ENCODE data around the gene DCC.

DCC gene

GRCh38 chr18:52402814-52403213, 62.8 kb downstream of the DCC start:
- no peak overlapping the region for H3K4me3 ChIP-seq (ENCODE audit: low read length)
- H3K4me2 ChIP-seq (ENCODE audit: low read depth, low read length), result no peak overlapping the region
- TF ChIP-seq EZH2phosphoT487 (IDR thresholded peaks at IDR 0.05; ENCODE audit: low read length) (no peak), CTCF (IDR thresholded peaks at IDR 0.05; ENCODE audit: low read length) (no peak), EZH2 (optimal IDR thresholded peaks at IDR 0.05; ENCODE audit: low read depth, low read length) (no peak)

GRCh38 chr18:52403291-52404021, 63.5 kb downstream of the DCC start:
- Histone ChIP-seq H3K4me2 (ENCODE audit: low read depth, low read length) (no peak overlapping the region), H2AFZ (ENCODE audit: low read length) (no peak overlapping the region), H3K9me2 (replicated peaks; ENCODE audit: insufficient read depth, low read length) (no peaks in the 10 kb centered on the region), H3K4me1 (ENCODE audit: low read length) (no peaks in the 10 kb centered on the region), H3K36me3 (replicated peaks; ENCODE audit: insufficient read depth, low read length) (no peaks in the 10 kb centered on the region), H3K27me3 (replicated peaks; ENCODE audit: insufficient read depth, low read length) (no peaks in the 10 kb centered on the region), H3K4me3 (ENCODE audit: low read length) (no peak overlapping the region), H3K27ac (ENCODE audit: low read length) (no peak overlapping the region), H3K79me2 (ENCODE audit: low read length) (no peaks in the 10 kb centered on the region), H3K9me3 (replicated peaks; ENCODE audit: insufficient read depth, low read length) (no peaks in the 10 kb centered on the region), H3F3A (ENCODE audit: insufficient read depth, low read length) (no peaks in the 10 kb centered on the region), H3K9ac (ENCODE audit: low read length) (no peak overlapping the region), H4K20me1 (ENCODE audit: insufficient read depth, low read length) (no peaks in the 10 kb centered on the region)
- no peak for TF ChIP-seq CTCF (IDR thresholded peaks at IDR 0.05; ENCODE audit: low read length)
- TF ChIP-seq EZH2 (optimal IDR thresholded peaks at IDR 0.05; ENCODE audit: low read depth, low read length), result no peak
- TF ChIP-seq EZH2phosphoT487 (IDR thresholded peaks at IDR 0.05; ENCODE audit: low read length), result no peak
- no peak for DNase-seq

More at GRCh38 chr18:52402814-52403213, 62.8 kb downstream of the DCC start:
- H3K27ac ChIP-seq (ENCODE audit: low read length), result no peak overlapping the region
- no peaks in the 10 kb centered on the region for H3K9me2 ChIP-seq (replicated peaks; ENCODE audit: insufficient read depth, low read length)
- H3K4me1 ChIP-seq (ENCODE audit: low read length), result no peaks in the 10 kb centered on the region
- H3K27me3 ChIP-seq (replicated peaks; ENCODE audit: insufficient read depth, low read length), result no peaks in the 10 kb centered on the region
- no peak overlapping the region for H2AFZ ChIP-seq (ENCODE audit: low read length)
- H4K20me1 ChIP-seq (ENCODE audit: insufficient read depth, low read length), result no peaks in the 10 kb centered on the region
- no peaks in the 10 kb centered on the region for H3F3A ChIP-seq (ENCODE audit: insufficient read depth, low read length)
- no peaks in the 10 kb centered on the region for H3K36me3 ChIP-seq (replicated peaks; ENCODE audit: insufficient read depth, low read length)
- no peaks in the 10 kb centered on the region for H3K9me3 ChIP-seq (replicated peaks; ENCODE audit: insufficient read depth, low read length)
- no peak overlapping the region for H3K9ac ChIP-seq (ENCODE audit: low read length)
- DNase-seq, result no peak
- no peaks in the 10 kb centered on the region for H3K79me2 ChIP-seq (ENCODE audit: low read length)

- Histone ChIP-seq H3K79me2 (ENCODE audit: low read length) (no peaks in the 10 kb centered on the region), H3K27ac (ENCODE audit: low read length) (no peak overlapping the region), H3F3A (ENCODE audit: insufficient read depth, low read length) (no peaks in the 10 kb centered on the region), H3K4me2 (ENCODE audit: low read depth, low read length) (no peak overlapping the region), H3K9me2 (replicated peaks; ENCODE audit: insufficient read depth, low read length) (no peaks in the 10 kb centered on the region), H3K27me3 (replicated peaks; ENCODE audit: insufficient read depth, low read length) (no peaks in the 10 kb centered on the region), H3K9ac (ENCODE audit: low read length) (no peak overlapping the region), H3K4me1 (ENCODE audit: low read length) (peaks cover 5% of the 10 kb centered on the region), H3K36me3 (replicated peaks; ENCODE audit: insufficient read depth, low read length) (no peaks in the 10 kb centered on the region), H3K4me3 (ENCODE audit: low read length) (no peak overlapping the region), H2AFZ (ENCODE audit: low read length) (no peak overlapping the region; the same call in 1 of the 2 replicates), H3K9me3 (replicated peaks; ENCODE audit: insufficient read depth, low read length) (no peaks in the 10 kb centered on the region), H4K20me1 (ENCODE audit: insufficient read depth, low read length) (no peaks in the 10 kb centered on the region)
- no peak for TF ChIP-seq EZH2phosphoT487 (IDR thresholded peaks at IDR 0.05; ENCODE audit: low read length)
- TF ChIP-seq EZH2 (optimal IDR thresholded peaks at IDR 0.05; ENCODE audit: low read depth, low read length), result no peak
- TF ChIP-seq CTCF (IDR thresholded peaks at IDR 0.05; ENCODE audit: low read length), result no peak
- no peak for DNase-seq
Observed at GRCh38 chr18:52408800-52409302, 68.9 kb downstream of the DCC start.

Data from MM.1S (cell line).